GF-D8 (cell line): Measurements from ENCODE around the gene TMCO5A.
"Not testable (repeated sequence)": the region's sequence is repeated elsewhere in the genome, so short reads cannot be mapped to it uniquely, and the experiment has no call there.

ENCODE experiments used
- DNase-seq: peaks from one replicate; lab custom pipeline; 2025; lab: John Stamatoyannopoulos, UW

Gene TMCO5A

GRCh38 chr15:37934340-37934739, at the start of gene TMCO5A:
Gene TMCO5A, plus strand, starts transcription at chr15:37934640. Its CDS starts 1,684 bp downstream, at chr15:37936324.
- no peak for DNase-seq

GRCh38 chr15:37885651-37886050, 48.8 kb upstream of the TMCO5A start:
- no peak for DNase-seq

GRCh38 chr15:37888356-37888755, 46.1 kb upstream of the TMCO5A start:
- DNase-seq: no peak

- DNase-seq: no peak
Observed at GRCh38 chr15:37891766-37892368, 42.6 kb upstream of the TMCO5A start.

- DNase-seq: no peak
Observed at GRCh38 chr15:37893309-37893708, 41.1 kb upstream of the TMCO5A start.

- no peak for DNase-seq
Observed at GRCh38 chr15:37898362-37898761, 36.1 kb upstream of the TMCO5A start.

- no peak for DNase-seq
Observed at GRCh38 chr15:37900326-37901221, 33.9 kb upstream of the TMCO5A start.

- DNase-seq: no peak
Observed at GRCh38 chr15:37902126-37902525, 32.3 kb upstream of the TMCO5A start.

GRCh38 chr15:37903919-37904625, 30.4 kb upstream of the TMCO5A start:
- DNase-seq: no peak

GRCh38 chr15:37907136-37907535, 27.3 kb upstream of the TMCO5A start:
- DNase-seq: no peak

- DNase-seq: no peak
Observed at GRCh38 chr15:37921527-37922385, 12.7 kb upstream of the TMCO5A start.

- DNase-seq: no peak
Observed at GRCh38 chr15:37926136-37926535, 8.3 kb upstream of the TMCO5A start.

- no peak for DNase-seq
Observed at GRCh38 chr15:37929238-37929637, 5.2 kb upstream of the TMCO5A start.

GRCh38 chr15:37931321-37931720, 3.1 kb upstream of the TMCO5A start:
- no peak for DNase-seq

GRCh38 chr15:37931868-37932267, 2.6 kb upstream of the TMCO5A start:
- no peak for DNase-seq

GRCh38 chr15:37932549-37932948, 1.9 kb upstream of the TMCO5A start:
- no peak for DNase-seq

GRCh38 chr15:37933666-37934065, 774 bp upstream of the TMCO5A start:
- no peak for DNase-seq

- no peak for DNase-seq
Observed at GRCh38 chr15:37940876-37941275, 6.4 kb downstream of the TMCO5A start.

- DNase-seq: no peak
Observed at GRCh38 chr15:37941779-37942178, 7.3 kb downstream of the TMCO5A start.

GRCh38 chr15:37951999-37952398, 17.6 kb downstream of the TMCO5A start:
- no peak for DNase-seq

GRCh38 chr15:37960742-37961141, 26.3 kb downstream of the TMCO5A start:
- not testable (repeated sequence) for DNase-seq

GRCh38 chr15:37967788-37968187, 33.3 kb downstream of the TMCO5A start:
- no peak for DNase-seq
